ENCODE data around the gene COL6A3. TPM values are rescaled to one million over a fixed set of nuclear protein-coding genes. Genes with fewer than 3 reads are reported as not detected.

COL6A3 gene
- total and polyA plus RNA-seq, 4 experiments from 2014 or later = 0.56 to 2.1 (median 1.5) TPM; not detected in 1

GRCh38 chr2:237319887-237320286, 94.1 kb downstream of the COL6A3 start:
- Mint-ChIP-seq H3K36me3 (no peaks in the 10 kb centered on the region), H3K27me3 (peaks cover 3 to 4% of the 10 kb centered on the region in 2 donors), H3K27ac (no peak overlapping the region), H3K9me3 (no peaks in the 10 kb centered on the region), H3K4me3 (no peak overlapping the region), H3K4me1 (no peaks in the 10 kb centered on the region)
- Histone ChIP-seq H3K36me3 (ENCODE audit: insufficient read depth, low read length) (no peaks in the 10 kb centered on the region), H3K4me3 (ENCODE audit: low read length in 2 of 2) (no peak overlapping the region), H3K4me1 (ENCODE audit: insufficient read depth, low read length) (no peaks in the 10 kb centered on the region), H3K9me3 (ENCODE audit: control insufficient read depth in 1 of 2, low read length in 2 of 2) (no peaks in the 10 kb centered on the region), H3K27me3 (ENCODE audit: insufficient read depth, low read length) (no peaks in the 10 kb centered on the region), H3K27ac (ENCODE audit: low read depth, low read length) (no peak overlapping the region)
- intact Hi-C loops (cut with micrococcal nuclease) = no loop called here
- no peak for DNase-seq
- CTCF ChIA-PET (ENCODE audit: partially characterized antibody) = no interaction called here
- POLR2A ChIA-PET (ENCODE audit: partially characterized antibody) = no interaction called here

- Mint-ChIP-seq H3K9me3 (no peaks in the 10 kb centered on the region), H3K36me3 (no peaks in the 10 kb centered on the region), H3K4me3 (no peak overlapping the region), H3K27ac (no peak overlapping the region), H3K4me1 (no peaks in the 10 kb centered on the region), H3K27me3 (peaks cover 3 to 4% of the 10 kb centered on the region in 2 donors)
- Histone ChIP-seq H3K4me3 (ENCODE audit: low read length in 2 of 2) (no peak overlapping the region), H3K36me3 (ENCODE audit: insufficient read depth, low read length) (no peaks in the 10 kb centered on the region), H3K27me3 (ENCODE audit: insufficient read depth, low read length) (no peaks in the 10 kb centered on the region), H3K9me3 (ENCODE audit: control insufficient read depth in 1 of 2, low read length in 2 of 2) (no peaks in the 10 kb centered on the region), H3K27ac (ENCODE audit: low read depth, low read length) (no peak overlapping the region), H3K4me1 (ENCODE audit: insufficient read depth, low read length) (no peaks in the 10 kb centered on the region)
- ChIA-PET CTCF (ENCODE audit: partially characterized antibody) (no interaction called here), POLR2A (ENCODE audit: partially characterized antibody) (no interaction called here)
- no peak for DNase-seq
- intact Hi-C loops (cut with micrococcal nuclease) = no loop called here
Observed at GRCh38 chr2:237319086-237319820, 94.7 kb downstream of the COL6A3 start.

DNA sequence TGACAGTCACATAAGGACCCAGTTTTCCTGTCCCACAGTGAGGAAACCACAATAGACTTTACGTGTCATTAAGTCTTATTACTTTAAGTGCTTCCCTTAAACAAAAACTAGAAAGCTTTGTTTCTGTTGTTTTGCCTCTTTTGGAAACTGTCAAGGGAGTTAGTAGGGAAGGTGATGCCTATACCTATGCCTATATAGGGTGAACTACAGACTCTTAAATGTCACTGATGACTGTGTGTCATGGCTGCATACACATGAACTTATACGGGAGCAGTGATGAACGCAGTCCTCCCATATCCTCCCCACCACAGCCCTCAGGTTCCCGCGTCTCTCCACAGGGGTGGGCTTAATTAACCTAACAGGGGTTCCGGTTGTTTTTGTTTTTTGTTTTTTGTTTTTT, 97.6 kb downstream of the COL6A3 start:
- H3K36me3 Mint-ChIP-seq = no peaks in the 10 kb centered on the region
- H3K9me3 ChIP-seq (ENCODE audit: control insufficient read depth in 1 of 2, low read length in 2 of 2) = no peaks in the 10 kb centered on the region
- ChIA-PET POLR2A (ENCODE audit: partially characterized antibody) (no interaction called here), CTCF (ENCODE audit: partially characterized antibody) (no interaction called here)
- peaks cover 3 to 13% of the 10 kb centered on the region in 2 donors for H3K27me3 Mint-ChIP-seq
- H3K36me3 ChIP-seq (ENCODE audit: insufficient read depth, low read length) = no peaks in the 10 kb centered on the region
- no peak overlapping the region for H3K27ac Mint-ChIP-seq
- DNase-seq = no peak
- H3K4me3 ChIP-seq (ENCODE audit: low read length in 2 of 2) = no peak overlapping the region
- H3K27ac ChIP-seq (ENCODE audit: low read depth, low read length) = no peak overlapping the region
- no peaks in the 10 kb centered on the region for H3K27me3 ChIP-seq (ENCODE audit: insufficient read depth, low read length)
- no peaks in the 10 kb centered on the region for H3K4me1 ChIP-seq (ENCODE audit: insufficient read depth, low read length)
- intact Hi-C loops (cut with micrococcal nuclease) = no loop called here
- no peaks in the 10 kb centered on the region for H3K4me1 Mint-ChIP-seq
- no peak overlapping the region for H3K4me3 Mint-ChIP-seq
- no peaks in the 10 kb centered on the region for H3K9me3 Mint-ChIP-seq

DNA sequence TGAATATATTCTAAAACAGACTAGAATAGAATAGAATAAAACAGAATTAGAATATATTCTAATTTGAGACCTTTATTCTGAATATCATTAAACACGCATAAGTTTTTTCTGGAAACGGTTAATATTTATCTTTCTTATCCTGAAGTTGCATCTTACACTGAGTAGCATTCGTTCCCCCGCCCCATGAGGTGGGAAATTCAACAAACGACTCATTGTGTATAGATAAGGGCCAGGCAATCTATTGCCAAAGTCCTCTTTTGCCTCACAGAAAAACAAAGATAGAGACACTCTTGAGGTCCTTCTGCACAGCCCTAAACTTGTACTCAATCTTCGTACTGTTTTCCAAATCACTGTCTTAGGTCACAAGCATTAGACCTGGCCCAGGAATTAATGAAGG, 98.1 kb downstream of the COL6A3 start:
- intact Hi-C loops (cut with micrococcal nuclease) = no loop called here
- H3K9me3 Mint-ChIP-seq = no peaks in the 10 kb centered on the region
- Histone ChIP-seq H3K27me3 (ENCODE audit: insufficient read depth, low read length) (no peaks in the 10 kb centered on the region), H3K4me3 (ENCODE audit: low read length in 2 of 2) (no peak overlapping the region), H3K4me1 (ENCODE audit: insufficient read depth, low read length) (no peaks in the 10 kb centered on the region), H3K36me3 (ENCODE audit: insufficient read depth, low read length) (no peaks in the 10 kb centered on the region), H3K27ac (ENCODE audit: low read depth, low read length) (no peak overlapping the region), H3K9me3 (ENCODE audit: control insufficient read depth in 1 of 2, low read length in 2 of 2) (no peaks in the 10 kb centered on the region)
- H3K27ac Mint-ChIP-seq = no peak overlapping the region
- peaks cover 2 to 13% of the 10 kb centered on the region in 2 donors for H3K27me3 Mint-ChIP-seq
- CTCF ChIA-PET (ENCODE audit: partially characterized antibody) = no interaction called here
- no peak overlapping the region for H3K4me3 Mint-ChIP-seq
- POLR2A ChIA-PET (ENCODE audit: partially characterized antibody) = no interaction called here
- H3K4me1 Mint-ChIP-seq = no peaks in the 10 kb centered on the region
- no peak for DNase-seq
- H3K36me3 Mint-ChIP-seq = no peaks in the 10 kb centered on the region

GRCh38 chr2:237315170-237315828, 98.7 kb downstream of the COL6A3 start:
- ChIA-PET CTCF (ENCODE audit: partially characterized antibody) (no interaction called here), POLR2A (ENCODE audit: partially characterized antibody) (no interaction called here)
- Mint-ChIP-seq H3K9me3 (no peaks in the 10 kb centered on the region), H3K4me3 (no peak overlapping the region), H3K36me3 (no peaks in the 10 kb centered on the region), H3K27me3 (peaks cover 2 to 13% of the 10 kb centered on the region in 2 donors), H3K27ac (no peak overlapping the region), H3K4me1 (no peaks in the 10 kb centered on the region)
- DNase-seq = no peak
- Histone ChIP-seq H3K9me3 (ENCODE audit: control insufficient read depth in 1 of 2, low read length in 2 of 2) (no peaks in the 10 kb centered on the region), H3K36me3 (ENCODE audit: insufficient read depth, low read length) (no peaks in the 10 kb centered on the region), H3K27ac (ENCODE audit: low read depth, low read length) (no peak overlapping the region), H3K4me1 (ENCODE audit: insufficient read depth, low read length) (no peaks in the 10 kb centered on the region), H3K4me3 (ENCODE audit: low read length in 2 of 2) (no peak overlapping the region), H3K27me3 (ENCODE audit: insufficient read depth, low read length) (no peaks in the 10 kb centered on the region)
- intact Hi-C loops (cut with micrococcal nuclease) = no loop called here

DNA sequence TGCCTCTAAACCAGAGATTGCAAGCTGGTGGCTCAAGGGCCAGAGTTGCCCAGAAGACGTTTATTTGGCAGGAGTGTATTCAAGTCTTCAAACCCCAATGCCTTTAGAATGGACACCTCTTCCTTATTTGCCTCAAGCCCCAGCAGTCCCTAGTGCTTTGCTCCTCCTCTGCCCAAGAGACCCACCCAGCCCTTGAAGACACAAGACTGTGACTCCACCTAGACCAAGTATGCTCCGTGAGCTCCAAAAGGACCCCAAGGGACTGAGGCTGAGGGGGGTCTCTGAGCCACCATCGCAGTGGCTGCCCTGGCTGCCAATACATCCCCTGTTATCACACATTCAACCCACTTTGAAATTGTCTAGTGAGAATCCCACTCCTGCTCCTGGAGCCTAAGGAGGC, 99.3 kb downstream of the COL6A3 start:
- H3K9me3 Mint-ChIP-seq = no peaks in the 10 kb centered on the region
- H3K27ac Mint-ChIP-seq = no peak overlapping the region
- intact Hi-C loops (cut with micrococcal nuclease) = no loop called here
- no peak overlapping the region for H3K4me3 ChIP-seq (ENCODE audit: low read length in 2 of 2)
- CTCF ChIA-PET (ENCODE audit: partially characterized antibody) = no interaction called here
- peaks cover 2 to 10% of the 10 kb centered on the region in 2 donors for H3K27me3 Mint-ChIP-seq
- no peaks in the 10 kb centered on the region for H3K9me3 ChIP-seq (ENCODE audit: control insufficient read depth in 1 of 2, low read length in 2 of 2)
- no peak overlapping the region for H3K4me3 Mint-ChIP-seq
- H3K4me1 Mint-ChIP-seq = no peaks in the 10 kb centered on the region
- no peak for DNase-seq
- POLR2A ChIA-PET (ENCODE audit: partially characterized antibody) = no interaction called here
- no peaks in the 10 kb centered on the region for H3K27me3 ChIP-seq (ENCODE audit: insufficient read depth, low read length)
- no peak overlapping the region for H3K27ac ChIP-seq (ENCODE audit: low read depth, low read length)
- no peaks in the 10 kb centered on the region for H3K4me1 ChIP-seq (ENCODE audit: insufficient read depth, low read length)
- H3K36me3 ChIP-seq (ENCODE audit: insufficient read depth, low read length) = no peaks in the 10 kb centered on the region
- no peaks in the 10 kb centered on the region for H3K36me3 Mint-ChIP-seq

GRCh38 chr2:237314198-237314597, 99.8 kb downstream of the COL6A3 start:
- Histone ChIP-seq H3K4me3 (ENCODE audit: low read length in 2 of 2) (no peak overlapping the region), H3K9me3 (ENCODE audit: control insufficient read depth in 1 of 2, low read length in 2 of 2) (no peaks in the 10 kb centered on the region), H3K4me1 (ENCODE audit: insufficient read depth, low read length) (no peaks in the 10 kb centered on the region), H3K27me3 (ENCODE audit: insufficient read depth, low read length) (no peaks in the 10 kb centered on the region), H3K27ac (ENCODE audit: low read depth, low read length) (no peak overlapping the region), H3K36me3 (ENCODE audit: insufficient read depth, low read length) (no peaks in the 10 kb centered on the region)
- ChIA-PET CTCF (ENCODE audit: partially characterized antibody) (no interaction called here), POLR2A (ENCODE audit: partially characterized antibody) (no interaction called here)
- H3K27me3 Mint-ChIP-seq = peaks cover 2 to 10% of the 10 kb centered on the region in 2 donors
- H3K9me3 Mint-ChIP-seq = no peaks in the 10 kb centered on the region
- intact Hi-C loops (cut with micrococcal nuclease) = no loop called here
- no peak overlapping the region for H3K27ac Mint-ChIP-seq
- DNase-seq = no peak
- no peak overlapping the region for H3K4me3 Mint-ChIP-seq
- H3K4me1 Mint-ChIP-seq = no peaks in the 10 kb centered on the region
- H3K36me3 Mint-ChIP-seq = no peaks in the 10 kb centered on the region
